ENCODE measurements around the gene HDC.

The HDC gene

GRCh38 chr15:50209809-50210208 lies 55.7 kb downstream of the HDC start:
- H2BK5ac ChIP-seq (ENCODE audit: low read length), result no peak overlapping the region
- no peak overlapping the region for H4K8ac ChIP-seq (ENCODE audit: low read depth, low read length)
- H3K56ac ChIP-seq (ENCODE audit: low read length), result no peak overlapping the region
- H3K4ac ChIP-seq (ENCODE audit: low read depth, low read length), result peak overlapping the region; percentile 64
- H2BK120ac ChIP-seq (ENCODE audit: low read depth, low read length), result peak overlapping the region; percentile 83
- no CpG with 5 or more reads among the region's 4 CpGs for WGBS (ENCODE audit: extremely low coverage, insufficient coverage, low lambda C conversion rate)
- no peak overlapping the region for H3K4me2 ChIP-seq (ENCODE audit: low read length)
- peak; percentile 22 for DNase-seq
- no peak overlapping the region for H3K9ac ChIP-seq (ENCODE audit: low read length)
- no peaks in the 10 kb centered on the region for H3K27me3 ChIP-seq (ENCODE audit: insufficient read depth, low read length, poor library complexity)
- H3K4me3 ChIP-seq (ENCODE audit: low read length), result no peak overlapping the region
- H2AK5ac ChIP-seq (ENCODE audit: low read length), result no peak overlapping the region
- H3K23ac ChIP-seq (ENCODE audit: low read length), result no peak overlapping the region
- no peaks in the 10 kb centered on the region for H3K79me1 ChIP-seq (ENCODE audit: low read length)
- H3K4me1 ChIP-seq (ENCODE audit: control insufficient read depth, low read depth, low read length), result no peaks in the 10 kb centered on the region
- H3K27ac ChIP-seq (ENCODE audit: low read depth, low read length), result no peak overlapping the region
- H3K79me2 ChIP-seq (ENCODE audit: control insufficient read depth, insufficient read depth, low read length), result no peaks in the 10 kb centered on the region
- peak overlapping the region; percentile 46 for H3K18ac ChIP-seq (ENCODE audit: low read length)
- no peak overlapping the region for H4K5ac ChIP-seq (ENCODE audit: low read length)
- H2BK15ac ChIP-seq (replicated peaks; ENCODE audit: low read depth), result peak overlapping the region; percentile 23
- no peaks in the 10 kb centered on the region for H3K36me3 ChIP-seq (ENCODE audit: control insufficient read depth, insufficient read depth, low read length)

DNA sequence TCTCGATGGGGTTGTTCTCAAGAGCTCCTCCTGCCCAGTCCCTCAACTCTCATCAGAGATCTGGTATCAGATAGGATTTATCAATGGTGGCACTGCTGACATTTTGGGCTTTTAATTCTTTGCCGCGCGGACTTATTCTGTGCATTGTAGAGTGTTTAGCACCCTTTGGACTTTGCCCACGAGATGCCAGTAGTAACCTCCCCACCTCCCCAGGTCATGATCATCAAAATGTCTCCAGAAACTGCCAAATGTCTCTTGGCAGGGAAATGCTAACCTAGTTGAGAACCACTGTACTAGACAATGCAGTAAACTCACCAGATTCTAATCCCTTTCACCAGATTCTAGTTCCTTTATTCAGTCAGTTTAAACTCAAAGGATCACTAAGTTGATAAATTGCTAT lies 59.5 kb downstream of the HDC start:
- no peak overlapping the region for H2BK15ac ChIP-seq (replicated peaks; ENCODE audit: low read depth)
- H2AK5ac ChIP-seq (ENCODE audit: low read length), result no peak overlapping the region
- H3K56ac ChIP-seq (ENCODE audit: low read length), result no peak overlapping the region
- H3K4me2 ChIP-seq (ENCODE audit: low read length), result no peak overlapping the region
- WGBS (ENCODE audit: extremely low coverage, insufficient coverage, low lambda C conversion rate), result no CpG with 5 or more reads among the region's 5 CpGs
- H3K36me3 ChIP-seq (ENCODE audit: control insufficient read depth, insufficient read depth, low read length), result no peaks in the 10 kb centered on the region
- no peak overlapping the region for H3K27ac ChIP-seq (ENCODE audit: low read depth, low read length)
- H4K5ac ChIP-seq (ENCODE audit: low read length), result no peak overlapping the region
- no peak overlapping the region for H4K8ac ChIP-seq (ENCODE audit: low read depth, low read length)
- H3K27me3 ChIP-seq (ENCODE audit: insufficient read depth, low read length, poor library complexity), result no peaks in the 10 kb centered on the region
- no peaks in the 10 kb centered on the region for H3K79me2 ChIP-seq (ENCODE audit: control insufficient read depth, insufficient read depth, low read length)
- H2BK5ac ChIP-seq (ENCODE audit: low read length), result no peak overlapping the region
- H3K9ac ChIP-seq (ENCODE audit: low read length), result no peak overlapping the region
- no peak overlapping the region for H2BK120ac ChIP-seq (ENCODE audit: low read depth, low read length)
- H3K4me3 ChIP-seq (ENCODE audit: low read length), result no peak overlapping the region
- H3K18ac ChIP-seq (ENCODE audit: low read length), result no peak overlapping the region
- no peaks in the 10 kb centered on the region for H3K79me1 ChIP-seq (ENCODE audit: low read length)
- DNase-seq, result no peak
- H3K23ac ChIP-seq (ENCODE audit: low read length), result no peak overlapping the region
- H3K4ac ChIP-seq (ENCODE audit: low read depth, low read length), result no peak overlapping the region
- no peaks in the 10 kb centered on the region for H3K4me1 ChIP-seq (ENCODE audit: control insufficient read depth, low read depth, low read length)

GRCh38 chr15:50202003-50202402 lies 63.5 kb downstream of the HDC start:
- no peak overlapping the region for H3K23ac ChIP-seq (ENCODE audit: low read length)
- no peak overlapping the region for H2BK120ac ChIP-seq (ENCODE audit: low read depth, low read length)
- no peak overlapping the region for H2BK15ac ChIP-seq (replicated peaks; ENCODE audit: low read depth)
- H2AK5ac ChIP-seq (ENCODE audit: low read length), result no peak overlapping the region
- no peak overlapping the region for H4K8ac ChIP-seq (ENCODE audit: low read depth, low read length)
- H3K4me2 ChIP-seq (ENCODE audit: low read length), result no peak overlapping the region
- H3K27ac ChIP-seq (ENCODE audit: low read depth, low read length), result no peak overlapping the region
- H4K5ac ChIP-seq (ENCODE audit: low read length), result no peak overlapping the region
- no peaks in the 10 kb centered on the region for H3K27me3 ChIP-seq (ENCODE audit: insufficient read depth, low read length, poor library complexity)
- no peak overlapping the region for H3K4me3 ChIP-seq (ENCODE audit: low read length)
- H3K79me2 ChIP-seq (ENCODE audit: control insufficient read depth, insufficient read depth, low read length), result no peaks in the 10 kb centered on the region
- no peaks in the 10 kb centered on the region for H3K36me3 ChIP-seq (ENCODE audit: control insufficient read depth, insufficient read depth, low read length)
- H3K4ac ChIP-seq (ENCODE audit: low read depth, low read length), result no peak overlapping the region
- no peaks in the 10 kb centered on the region for H3K4me1 ChIP-seq (ENCODE audit: control insufficient read depth, low read depth, low read length)
- no peak for DNase-seq
- no peak overlapping the region for H2BK5ac ChIP-seq (ENCODE audit: low read length)
- H3K9ac ChIP-seq (ENCODE audit: low read length), result no peak overlapping the region
- H3K18ac ChIP-seq (ENCODE audit: low read length), result no peak overlapping the region
- H3K56ac ChIP-seq (ENCODE audit: low read length), result no peak overlapping the region
- no peaks in the 10 kb centered on the region for H3K79me1 ChIP-seq (ENCODE audit: low read length)

GRCh38 chr15:50192926-50193620 lies 72.5 kb downstream of the HDC start:
- Histone ChIP-seq H3K27ac (ENCODE audit: low read depth, low read length) (no peak overlapping the region), H3K18ac (ENCODE audit: low read length) (no peak overlapping the region), H2AK5ac (ENCODE audit: low read length) (no peak overlapping the region), H3K56ac (ENCODE audit: low read length) (no peak overlapping the region), H3K79me2 (ENCODE audit: control insufficient read depth, insufficient read depth, low read length) (no peaks in the 10 kb centered on the region), H2BK120ac (ENCODE audit: low read depth, low read length) (no peak overlapping the region), H3K27me3 (ENCODE audit: insufficient read depth, low read length, poor library complexity) (no peaks in the 10 kb centered on the region), H3K4me3 (ENCODE audit: low read length) (no peak overlapping the region), H3K36me3 (ENCODE audit: control insufficient read depth, insufficient read depth, low read length) (no peaks in the 10 kb centered on the region), H2BK5ac (ENCODE audit: low read length) (no peak overlapping the region), H4K5ac (ENCODE audit: low read length) (no peak overlapping the region), H4K8ac (ENCODE audit: low read depth, low read length) (no peak overlapping the region), H3K23ac (ENCODE audit: low read length) (no peak overlapping the region), H3K4me1 (ENCODE audit: control insufficient read depth, low read depth, low read length) (no peaks in the 10 kb centered on the region), H3K9ac (ENCODE audit: low read length) (no peak overlapping the region), H3K79me1 (ENCODE audit: low read length) (no peaks in the 10 kb centered on the region), H3K4me2 (ENCODE audit: low read length) (no peak overlapping the region), H2BK15ac (replicated peaks; ENCODE audit: low read depth) (no peak overlapping the region), H3K4ac (ENCODE audit: low read depth, low read length) (no peak overlapping the region)
- DNase-seq, result no peak
- no CpG with 5 or more reads among the region's 6 CpGs for WGBS (ENCODE audit: extremely low coverage, insufficient coverage, low lambda C conversion rate)

- H3K4me2 ChIP-seq (ENCODE audit: low read length), result no peak overlapping the region
- H3K4me1 ChIP-seq (ENCODE audit: control insufficient read depth, low read depth, low read length), result no peaks in the 10 kb centered on the region
- H3K4ac ChIP-seq (ENCODE audit: low read depth, low read length), result no peak overlapping the region
- WGBS (ENCODE audit: extremely low coverage, insufficient coverage, low lambda C conversion rate), result no CpG with 5 or more reads among the region's 1 CpG
- H3K56ac ChIP-seq (ENCODE audit: low read length), result no peak overlapping the region
- H4K5ac ChIP-seq (ENCODE audit: low read length), result no peak overlapping the region
- H2AK5ac ChIP-seq (ENCODE audit: low read length), result no peak overlapping the region
- H2BK15ac ChIP-seq (replicated peaks; ENCODE audit: low read depth), result no peak overlapping the region
- no peak overlapping the region for H3K4me3 ChIP-seq (ENCODE audit: low read length)
- no peaks in the 10 kb centered on the region for H3K27me3 ChIP-seq (ENCODE audit: insufficient read depth, low read length, poor library complexity)
- H3K9ac ChIP-seq (ENCODE audit: low read length), result no peak overlapping the region
- H3K23ac ChIP-seq (ENCODE audit: low read length), result no peak overlapping the region
- no peak overlapping the region for H2BK120ac ChIP-seq (ENCODE audit: low read depth, low read length)
- no peaks in the 10 kb centered on the region for H3K79me1 ChIP-seq (ENCODE audit: low read length)
- H4K8ac ChIP-seq (ENCODE audit: low read depth, low read length), result no peak overlapping the region
- H3K36me3 ChIP-seq (ENCODE audit: control insufficient read depth, insufficient read depth, low read length), result no peaks in the 10 kb centered on the region
- no peaks in the 10 kb centered on the region for H3K79me2 ChIP-seq (ENCODE audit: control insufficient read depth, insufficient read depth, low read length)
- no peak overlapping the region for H2BK5ac ChIP-seq (ENCODE audit: low read length)
- no peak for DNase-seq
- no peak overlapping the region for H3K18ac ChIP-seq (ENCODE audit: low read length)
- no peak overlapping the region for H3K27ac ChIP-seq (ENCODE audit: low read depth, low read length)
Observed at GRCh38 chr15:50192164-50192563, 73.4 kb downstream of the HDC start.

Measured in mesendoderm (in vitro differentiated cells).